K562 (cell line): ENCODE measurements around the gene ZBTB38. TPM values are rescaled to one million over a fixed set of nuclear protein-coding genes. Genes with fewer than 3 reads are reported as not detected.

Experiments used
- ATF1 ChIP-seq, 2 experiments: fragments of 450-650 bp in 1 of 2; IDR thresholded peaks; 2 replicates each; pipeline ENCODE4 v1.6.1; 2016; ENCODE audit warnings: missing compliant biosample characterization in 1 of 2, missing genetic modification characterization in 1 of 2
- EWSR1 ChIP-seq: fragments of 450-650 bp; IDR thresholded peaks from 2 replicates; pipeline ENCODE4 v1.6.1; 2018; ENCODE audit warnings: borderline replicate concordance, mild to moderate bottlenecking, low read depth, moderate library complexity; ENCODE audit not compliant: partially characterized antibody
- HDAC1 ChIP-seq, 2 experiments: fragments of 450-650 bp; IDR thresholded peaks; 2 replicates each; pipeline ENCODE4 v1.6.1; 2016 to 2017; ENCODE audit warnings: inconsistent platforms in 1 of 2, mild to moderate bottlenecking in 1 of 2, moderate library complexity in 1 of 2
- MTA3 ChIP-seq: fragments of 450-650 bp; formaldehyde crosslinking; IDR thresholded peaks from 2 replicates; pipeline ENCODE4 v1.6.1; 2017; ENCODE audit warnings: mild to moderate bottlenecking, borderline replicate concordance
- SRSF9 ChIP-seq: fragments of 200-400 bp; formaldehyde crosslinking; IDR thresholded peaks from 2 replicates; pipeline ENCODE4 v1.6.1; 2017; ENCODE audit warnings: low read depth, low read length, borderline replicate concordance
- ZFP30 ChIP-seq: fragments of 250-450 bp; sonication (Bioruptor Pico); IDR thresholded peaks from 2 replicates; pipeline ENCODE4 v1.8.0; 2022; ENCODE audit warnings: moderate library complexity, mild to moderate bottlenecking, inconsistent platforms, borderline replicate concordance
- ZNF274 ChIP-seq: IDR thresholded peaks from 2 replicates; pipeline ENCODE4 v1.6.1; 2011; ENCODE audit warnings: low read depth, mild to moderate bottlenecking, low read length, moderate library complexity, borderline replicate concordance
- ZNF696 ChIP-seq: fragments of 250-450 bp; sonication (Bioruptor Pico); conservative IDR thresholded peaks from 2 replicates; pipeline ENCODE4 v1.4.0; 2020; ENCODE audit warnings: mild to moderate bottlenecking, moderate library complexity
- ZNF699 ChIP-seq: fragments of 250-450 bp; sonication (Bioruptor Pico); IDR thresholded peaks from 2 replicates; pipeline ENCODE4 v1.8.0; 2021; ENCODE audit warnings: mild to moderate bottlenecking, moderate library complexity; ENCODE audit not compliant: insufficient replicate concordance
- ZSCAN32 ChIP-seq: fragments of 450-650 bp; formaldehyde crosslinking; IDR thresholded peaks from 2 replicates; pipeline ENCODE4 v1.4.0; 2020; ENCODE audit warnings: mild to moderate bottlenecking, moderate library complexity
- polyA plus RNA-seq, 8 experiments: library from polyadenylated mRNA; depleted of rRNA in 4 of 8; stranded (reverse) in 5 of 8; unstranded in 3 of 8; fragments of >200 nt; fragmentation: Nextera tagmentation in 2 of 8; fragmentation: Illumina TruSeq in 1 of 8; extraction: Ambion mirVana in 2 of 8; extraction: Trizol in 1 of 8; gene quantifications; 2 replicates each; pipeline versions ENCODE4 v1.2.1 to v1.2.3, GENCODE V29; 2011 to 2014; ENCODE audit warnings: inconsistent platforms in 1 of 8, missing spikeins in 1 of 8
- total RNA-seq, 7 experiments: library from RNA; depleted of rRNA in 6 of 7; stranded (reverse); fragments of >200 nt in 6 of 7; fragmentation: Illumina TruSeq in 2 of 7; extraction: Trizol in 2 of 7; gene quantifications; 2 replicates each; pipeline versions ENCODE4 v1.2.1 to v1.2.3, GENCODE V29; 2011 to 2021; ENCODE audit warnings: low replicate concordance in 1 of 7
- TF ChIP-seq, protein P1 (sequence below), 2 experiments: IDR thresholded peaks in 1 of 2; conservative IDR thresholded peaks in 1 of 2; 2 replicates each; pipeline ENCODE4 v1.6.1; 2016; ENCODE audit warnings: low read depth in 2 of 2, mild to moderate bottlenecking in 1 of 2, missing compliant biosample characterization in 1 of 2, missing genetic modification characterization in 1 of 2, moderate library complexity in 1 of 2
- TF ChIP-seq, protein P2 (sequence below): fragments of 450-650 bp; IDR thresholded peaks from 2 replicates; pipeline ENCODE4 v1.6.1; 2017; ENCODE audit warnings: antibody characterized with exemption, mild to moderate bottlenecking

The ZBTB38 gene
- total and polyA plus RNA-seq, 9 of the 15 experiments (the other 6 are each of a cell fraction or from before 2014, with no cell fraction given) = 12.1 to 39.4 (median 22.9) TPM

DNA sequence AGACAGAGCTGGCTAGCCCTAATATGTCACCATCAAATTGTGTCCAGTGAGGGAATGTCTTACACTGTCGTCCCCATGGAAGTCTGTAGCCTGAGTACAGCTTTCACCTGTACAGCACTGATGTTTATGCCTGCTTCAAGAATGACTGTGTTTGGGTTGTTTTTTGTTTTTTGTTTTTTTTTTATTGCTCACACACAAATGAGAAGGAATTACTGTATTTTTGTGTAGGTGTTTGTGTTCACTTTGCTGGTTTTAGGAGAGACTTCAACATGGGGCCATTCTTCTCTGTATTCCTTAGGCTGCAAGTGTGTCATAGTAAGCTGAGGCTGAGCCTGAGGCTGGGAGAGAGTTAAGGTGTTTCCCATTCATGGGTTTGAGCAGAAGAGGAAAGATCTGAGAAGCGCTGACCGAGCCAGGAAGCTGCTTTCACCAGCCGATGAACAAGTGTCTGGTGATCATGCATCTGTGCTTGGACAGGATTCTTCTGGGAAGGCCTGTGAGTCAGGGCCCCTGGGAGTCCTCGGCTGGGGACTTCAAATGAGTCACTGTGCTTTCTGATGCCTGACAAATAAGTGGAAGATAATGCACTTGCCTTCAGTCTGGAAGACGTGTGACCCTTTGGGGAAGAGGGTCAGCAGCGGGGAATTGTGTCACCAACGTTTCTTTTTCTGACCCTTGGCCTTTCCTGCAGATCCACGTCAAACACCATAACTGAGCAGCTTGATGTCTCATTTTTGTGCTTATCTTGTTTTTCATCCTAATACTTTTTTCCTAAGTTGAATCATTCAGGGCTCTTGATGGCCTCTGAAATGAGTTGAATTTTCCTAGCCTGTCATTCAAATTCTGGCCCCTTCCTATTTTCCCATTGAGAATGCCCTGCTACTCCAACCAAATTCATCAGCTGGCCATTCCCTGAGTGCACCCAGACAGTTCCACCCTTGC is 36.7 kb upstream of the ZBTB38 start (continued):
- TF ChIP-seq, protein P1, sequence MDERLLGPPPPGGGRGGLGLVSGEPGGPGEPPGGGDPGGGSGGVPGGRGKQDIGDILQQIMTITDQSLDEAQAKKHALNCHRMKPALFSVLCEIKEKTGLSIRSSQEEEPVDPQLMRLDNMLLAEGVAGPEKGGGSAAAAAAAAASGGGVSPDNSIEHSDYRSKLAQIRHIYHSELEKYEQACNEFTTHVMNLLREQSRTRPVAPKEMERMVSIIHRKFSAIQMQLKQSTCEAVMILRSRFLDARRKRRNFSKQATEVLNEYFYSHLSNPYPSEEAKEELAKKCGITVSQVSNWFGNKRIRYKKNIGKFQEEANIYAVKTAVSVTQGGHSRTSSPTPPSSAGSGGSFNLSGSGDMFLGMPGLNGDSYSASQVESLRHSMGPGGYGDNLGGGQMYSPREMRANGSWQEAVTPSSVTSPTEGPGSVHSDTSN (CRISPR knock-in tag; IDR thresholded peaks at IDR 0.05; ENCODE audit: low read depth) = no peak
- TF ChIP-seq, protein P1 (tag; conservative IDR thresholded peaks at IDR 0.05; ENCODE audit: low read depth) = peak; percentile 44
- TF ChIP-seq ZSCAN32 (CRISPR knock-in tag) = no peak
- TF ChIP-seq ATF1 (CRISPR knock-in tag; IDR thresholded peaks at IDR 0.05) = no peak
- peak; percentile 62 for TF ChIP-seq ATF1 (tag; IDR thresholded peaks at IDR 0.05)
- peak in 1 of 2 experiments; percentile 77; a peak in 2 of 4 replicates for TF ChIP-seq HDAC1 (IDR thresholded peaks at IDR 0.05)
- no peak for TF ChIP-seq SRSF9
- peak; percentile 54; the same call in 1 of the 2 replicates for TF ChIP-seq MTA3
- TF ChIP-seq ZFP30 (CRISPR knock-in tag) = no peak
- no peak for TF ChIP-seq ZNF696 (CRISPR knock-in tag)
- no peak for TF ChIP-seq ZNF699
- TF ChIP-seq, protein P2, sequence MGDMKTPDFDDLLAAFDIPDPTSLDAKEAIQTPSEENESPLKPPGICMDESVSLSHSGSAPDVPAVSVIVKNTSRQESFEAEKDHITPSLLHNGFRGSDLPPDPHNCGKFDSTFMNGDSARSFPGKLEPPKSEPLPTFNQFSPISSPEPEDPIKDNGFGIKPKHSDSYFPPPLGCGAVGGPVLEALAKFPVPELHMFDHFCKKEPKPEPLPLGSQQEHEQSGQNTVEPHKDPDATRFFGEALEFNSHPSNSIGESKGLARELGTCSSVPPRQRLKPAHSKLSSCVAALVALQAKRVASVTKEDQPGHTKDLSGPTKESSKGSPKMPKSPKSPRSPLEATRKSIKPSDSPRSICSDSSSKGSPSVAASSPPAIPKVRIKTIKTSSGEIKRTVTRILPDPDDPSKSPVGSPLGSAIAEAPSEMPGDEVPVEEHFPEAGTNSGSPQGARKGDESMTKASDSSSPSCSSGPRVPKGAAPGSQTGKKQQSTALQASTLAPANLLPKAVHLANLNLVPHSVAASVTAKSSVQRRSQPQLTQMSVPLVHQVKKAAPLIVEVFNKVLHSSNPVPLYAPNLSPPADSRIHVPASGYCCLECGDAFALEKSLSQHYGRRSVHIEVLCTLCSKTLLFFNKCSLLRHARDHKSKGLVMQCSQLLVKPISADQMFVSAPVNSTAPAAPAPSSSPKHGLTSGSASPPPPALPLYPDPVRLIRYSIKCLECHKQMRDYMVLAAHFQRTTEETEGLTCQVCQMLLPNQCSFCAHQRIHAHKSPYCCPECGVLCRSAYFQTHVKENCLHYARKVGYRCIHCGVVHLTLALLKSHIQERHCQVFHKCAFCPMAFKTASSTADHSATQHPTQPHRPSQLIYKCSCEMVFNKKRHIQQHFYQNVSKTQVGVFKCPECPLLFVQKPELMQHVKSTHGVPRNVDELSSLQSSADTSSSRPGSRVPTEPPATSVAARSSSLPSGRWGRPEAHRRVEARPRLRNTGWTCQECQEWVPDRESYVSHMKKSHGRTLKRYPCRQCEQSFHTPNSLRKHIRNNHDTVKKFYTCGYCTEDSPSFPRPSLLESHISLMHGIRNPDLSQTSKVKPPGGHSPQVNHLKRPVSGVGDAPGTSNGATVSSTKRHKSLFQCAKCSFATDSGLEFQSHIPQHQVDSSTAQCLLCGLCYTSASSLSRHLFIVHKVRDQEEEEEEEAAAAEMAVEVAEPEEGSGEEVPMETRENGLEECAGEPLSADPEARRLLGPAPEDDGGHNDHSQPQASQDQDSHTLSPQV = peak; percentile 81; the same call in 1 of the 2 replicates
- TF ChIP-seq ZNF274 = no peak
- no peak for TF ChIP-seq EWSR1
